ENCODE measurements around the gene CGB5.
A peak's percentile ranks its signal among the peaks of the same experiment; 100 is the strongest.
"Not testable (repeated sequence)": the region's sequence is repeated elsewhere in the genome, so short reads cannot be mapped to it uniquely, and the experiment has no call there.

CGB5 gene

GRCh38 chr19:49043548-49043947, at the start of gene CGB5:
Gene CGB5 (plus strand): TSS chr19:49043848. CDS start chr19:49044210, 362 bp downstream.
- not testable (repeated sequence) for DNase-seq (ENCODE audit: low read depth); H3K4me3 ChIP-seq (ENCODE audit: low read depth, low read length)

DNA sequence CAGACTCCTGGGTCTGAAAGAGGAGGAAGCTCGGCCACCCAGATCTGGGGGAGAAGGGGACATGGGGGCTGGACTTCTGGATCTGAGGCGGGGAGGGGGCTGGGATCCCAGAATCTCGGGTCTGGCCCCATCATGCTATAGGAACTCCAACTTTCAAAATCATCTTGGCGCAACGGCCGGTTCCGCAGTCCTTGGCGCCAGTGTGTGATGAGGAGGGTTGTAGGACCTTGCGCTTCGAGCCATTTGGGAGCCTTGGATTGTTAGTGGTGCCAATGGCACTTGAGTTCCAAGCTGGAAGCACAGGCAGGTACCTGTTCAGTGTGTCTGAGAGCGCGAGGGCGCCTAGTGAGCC, 49.6 kb upstream of the CGB5 start:
- H3K4me3 ChIP-seq (ENCODE audit: low read depth, low read length), result peak overlapping the region; percentile 99

GRCh38 chr19:48997972-48998371, 45.7 kb upstream of the CGB5 start:
- H3K4me3 ChIP-seq (ENCODE audit: low read depth, low read length), result no peak overlapping the region
- no peak for DNase-seq (ENCODE audit: low read depth)

More for the DNA sequence above, 49.6 kb upstream of the CGB5 start:
- DNase-seq (ENCODE audit: low read depth), result no peak

DNA sequence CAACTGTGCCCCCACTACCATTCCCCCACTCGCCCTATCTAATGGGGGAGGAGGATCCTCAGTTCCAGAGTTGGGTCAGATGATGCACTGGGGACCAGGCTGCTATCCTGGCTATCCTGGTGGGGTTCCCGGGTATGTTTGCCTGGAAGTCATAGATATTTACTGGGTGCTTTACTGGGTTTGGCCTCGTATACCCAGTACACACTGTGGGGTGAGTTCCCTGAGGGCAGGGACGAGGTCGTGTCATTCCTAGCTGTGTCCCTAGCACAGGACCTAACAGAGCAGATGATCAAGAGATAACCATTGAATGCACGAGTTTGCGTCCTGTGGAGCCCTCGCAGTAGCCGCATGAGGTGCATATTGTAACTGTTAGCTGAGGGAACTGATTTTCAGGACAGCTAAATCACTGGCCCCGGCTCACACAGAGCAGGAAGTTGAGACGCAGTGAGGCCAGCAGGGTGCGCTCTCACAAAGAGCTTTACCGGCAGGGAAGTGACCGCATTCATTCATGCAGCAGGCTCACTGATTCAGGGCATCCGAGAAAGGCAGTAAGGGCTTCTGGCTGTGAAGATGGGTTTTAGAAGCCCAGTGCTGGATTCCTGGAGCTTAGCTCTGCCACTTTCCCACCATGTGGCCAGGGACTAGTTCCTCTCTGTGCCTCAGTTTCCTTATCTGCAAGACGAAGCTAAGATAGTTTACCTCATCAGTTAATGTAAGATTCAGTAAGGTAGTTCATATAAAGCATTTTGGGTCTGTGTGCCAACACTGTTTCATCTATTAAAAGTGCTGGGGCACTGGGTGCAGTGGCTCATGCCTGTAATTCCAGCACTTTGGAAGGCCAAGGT, 43.9 kb upstream of the CGB5 start:
- DNase-seq (ENCODE audit: low read depth), result no peak
- no peak overlapping the region for H3K4me3 ChIP-seq (ENCODE audit: low read depth, low read length)

GRCh38 chr19:49004133-49004532, 39.5 kb upstream of the CGB5 start:
- no peak overlapping the region for H3K4me3 ChIP-seq (ENCODE audit: low read depth, low read length)
- no peak for DNase-seq (ENCODE audit: low read depth)

GRCh38 chr19:49004964-49005614, 38.6 kb upstream of the CGB5 start:
- no peak for DNase-seq (ENCODE audit: low read depth)
- H3K4me3 ChIP-seq (ENCODE audit: low read depth, low read length), result no peak overlapping the region

DNA sequence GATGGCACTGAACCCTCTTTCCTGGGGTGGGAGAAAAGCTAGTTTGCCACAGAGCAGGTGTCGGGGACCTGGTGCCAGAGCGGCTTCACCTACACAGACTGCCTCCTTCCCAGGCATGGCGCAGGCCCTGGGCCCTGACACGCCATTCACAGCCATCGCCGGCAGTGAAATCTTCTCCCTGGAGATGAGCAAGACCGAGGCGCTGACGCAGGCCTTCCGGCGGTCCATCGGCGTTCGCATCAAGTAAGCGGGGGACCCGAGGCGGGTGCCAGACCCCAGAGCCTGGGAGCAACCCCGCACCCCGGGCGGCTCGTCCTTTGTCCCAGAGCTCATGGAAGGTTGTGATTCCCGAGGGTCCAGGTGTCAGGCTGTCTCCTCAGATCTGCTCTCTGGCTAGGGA, 36.7 kb upstream of the CGB5 start:
- no peak for DNase-seq (ENCODE audit: low read depth)
- H3K4me3 ChIP-seq (ENCODE audit: low read depth, low read length), result no peak overlapping the region

- H3K4me3 ChIP-seq (ENCODE audit: low read depth, low read length), result no peak overlapping the region
- DNase-seq (ENCODE audit: low read depth), result no peak
Observed at GRCh38 chr19:49009828-49010227, 33.8 kb upstream of the CGB5 start.

- H3K4me3 ChIP-seq (ENCODE audit: low read depth, low read length), result no peak overlapping the region
- no peak for DNase-seq (ENCODE audit: low read depth)
Observed at GRCh38 chr19:49010453-49010852, 33.2 kb upstream of the CGB5 start.

DNA sequence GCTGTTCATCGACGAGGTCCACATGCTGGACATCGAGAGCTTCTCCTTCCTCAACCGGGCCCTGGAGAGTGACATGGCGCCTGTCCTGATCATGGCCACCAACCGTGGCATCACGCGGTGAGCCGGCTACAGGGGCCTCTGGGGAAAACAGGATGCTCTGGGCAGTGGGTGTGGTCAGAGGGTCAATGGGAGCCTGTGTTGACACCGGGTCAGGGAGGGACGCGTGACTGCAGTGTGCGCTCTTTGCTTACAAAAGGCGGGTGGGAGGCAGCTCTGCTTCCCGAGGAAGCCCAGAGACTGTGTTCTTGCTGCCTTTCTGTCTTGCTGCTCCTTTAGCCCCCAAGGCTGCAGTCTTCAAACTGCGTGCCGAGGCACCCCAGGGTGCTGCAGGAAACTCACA, 32.5 kb upstream of the CGB5 start:
- DNase-seq (ENCODE audit: low read depth), result no peak
- H3K4me3 ChIP-seq (ENCODE audit: low read depth, low read length), result no peak overlapping the region

DNA sequence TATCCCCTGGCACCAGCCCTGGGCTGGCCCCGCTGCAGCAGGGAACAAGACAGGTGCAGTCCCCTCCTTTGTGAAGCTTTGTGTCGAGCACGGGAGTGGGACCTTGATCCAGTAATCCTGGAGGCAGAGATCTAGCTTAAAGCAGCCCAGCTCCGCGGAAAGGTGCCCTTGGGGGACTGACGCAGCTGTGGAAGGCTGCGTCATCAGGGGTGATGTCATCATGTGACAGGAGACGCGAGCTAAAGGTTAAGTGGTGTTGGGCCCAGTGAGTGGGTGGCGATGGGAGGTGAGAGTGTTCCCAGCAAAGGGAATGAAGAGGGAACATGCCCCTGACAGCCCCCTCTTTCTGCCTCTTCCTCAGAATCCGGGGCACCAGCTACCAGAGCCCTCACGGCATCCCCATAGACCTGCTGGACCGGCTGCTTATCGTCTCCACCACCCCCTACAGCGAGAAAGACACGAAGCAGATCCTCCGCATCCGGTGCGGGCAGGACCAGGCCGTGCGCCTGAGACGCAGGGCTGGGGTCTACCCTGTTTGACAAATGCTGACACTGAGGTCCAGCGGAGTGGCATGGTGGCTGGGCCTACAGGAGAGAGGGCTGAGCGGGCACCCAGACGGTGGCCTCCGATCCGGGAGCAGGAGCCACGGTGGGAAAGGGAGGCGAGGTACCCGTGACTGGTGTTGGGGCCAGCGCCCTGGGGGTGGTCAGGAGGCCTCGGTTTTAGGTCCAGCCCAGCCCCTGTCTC, 29.4 kb upstream of the CGB5 start:
- DNase-seq (ENCODE audit: low read depth), result no peak
- no peak overlapping the region for H3K4me3 ChIP-seq (ENCODE audit: low read depth, low read length)

- no peak for DNase-seq (ENCODE audit: low read depth)
- no peak overlapping the region for H3K4me3 ChIP-seq (ENCODE audit: low read depth, low read length)
Observed at GRCh38 chr19:49014870-49015255, 28.8 kb upstream of the CGB5 start.

DNA sequence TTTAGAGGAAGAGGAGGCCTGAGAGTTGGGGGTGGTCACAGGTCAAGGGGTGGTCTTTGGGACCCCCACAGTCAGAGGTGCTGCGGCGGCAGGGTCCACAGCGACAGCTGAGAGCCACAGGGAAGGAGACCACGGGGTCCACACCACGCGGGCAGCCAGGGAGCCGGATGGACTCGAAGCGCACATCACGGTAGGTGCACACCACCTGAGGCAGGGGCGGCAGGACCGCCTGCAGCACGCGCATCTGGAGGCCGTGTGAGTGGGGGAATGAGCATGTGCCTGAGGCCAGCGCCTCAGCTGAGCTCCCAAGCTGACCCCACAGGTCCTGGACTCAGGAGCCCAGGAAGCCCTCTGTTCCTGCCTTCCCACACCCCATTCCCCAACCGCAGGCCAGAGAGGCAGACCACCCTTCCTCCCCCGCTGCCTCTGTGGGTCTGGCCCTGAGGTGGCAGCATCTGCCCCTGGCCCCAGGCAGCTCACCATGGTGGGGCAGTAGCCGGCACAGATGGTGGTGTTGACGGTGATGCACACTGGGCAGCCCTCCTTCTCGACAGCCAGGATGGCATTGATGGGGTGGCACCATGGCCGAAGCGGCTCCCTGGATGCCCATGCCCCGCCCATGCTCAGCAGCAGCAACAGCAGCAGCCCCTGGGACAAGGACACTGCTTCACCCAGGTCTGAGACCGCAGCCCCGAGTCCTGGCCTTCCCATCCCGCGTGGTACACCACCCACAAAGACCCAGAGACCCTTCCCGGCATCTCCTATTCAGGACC, 27.4 kb upstream of the CGB5 start:
- no peak overlapping the region for H3K4me3 ChIP-seq (ENCODE audit: low read depth, low read length)
- DNase-seq (ENCODE audit: low read depth), result no peak

GRCh38 chr19:49017041-49017665, 26.5 kb upstream of the CGB5 start, which contains the start of gene LHB:
Gene LHB (minus strand): TSS chr19:49017091. CDS start chr19:49017081, 10 bp downstream.
- peak within 1 kb of the TSS; percentile 48 for H3K4me3 ChIP-seq (ENCODE audit: low read depth, low read length)
- DNase-seq (ENCODE audit: low read depth), result no peak

GRCh38 chr19:49017666-49018351, 25.8 kb upstream of the CGB5 start:
- H3K4me3 ChIP-seq (ENCODE audit: low read depth, low read length), result peak overlapping the region; percentile 48
- DNase-seq (ENCODE audit: low read depth), result no peak

DNA sequence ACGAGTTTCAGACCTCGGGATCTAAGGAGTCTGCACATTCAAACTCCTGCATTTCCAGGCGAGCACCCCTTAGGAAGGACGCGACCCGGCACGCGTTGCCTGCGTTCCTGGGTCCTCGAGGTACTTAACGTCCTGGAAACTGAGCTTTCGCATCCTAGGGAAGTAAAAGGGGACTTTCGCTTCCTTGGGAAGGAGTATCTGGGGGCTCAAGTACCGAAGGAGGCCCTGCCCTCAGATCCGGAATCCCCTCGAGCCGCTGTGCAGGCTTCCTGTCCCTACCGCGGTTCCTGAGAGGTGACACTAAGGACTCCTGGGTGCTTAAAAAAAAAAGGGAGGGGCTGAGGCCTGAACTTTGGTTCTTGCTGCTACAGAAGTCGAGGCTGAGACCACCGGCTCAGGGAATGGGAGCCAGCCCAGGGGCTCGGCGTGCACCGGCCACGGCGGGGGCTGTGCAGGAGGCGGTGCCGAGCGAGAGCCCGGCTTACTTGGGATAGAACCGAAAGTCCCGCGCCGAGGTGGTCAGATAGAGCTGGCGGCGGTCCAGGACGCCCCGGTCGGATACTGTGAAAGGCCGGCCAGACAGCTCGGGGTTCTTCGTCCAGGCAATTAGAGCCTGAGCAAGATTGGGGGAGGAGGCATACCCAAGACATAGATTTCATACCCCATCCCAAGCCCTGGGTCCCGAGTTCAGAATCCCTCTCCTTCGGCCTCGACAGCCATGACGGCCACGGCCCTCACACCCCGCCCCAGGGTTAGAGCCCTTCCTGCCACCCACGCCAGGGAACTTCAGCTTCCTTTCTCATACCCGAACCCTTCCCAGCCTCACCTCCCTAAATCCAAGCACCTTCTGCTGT, 25.0 kb upstream of the CGB5 start:
- not testable (repeated sequence) for DNase-seq (ENCODE audit: low read depth)
- peak overlapping the region; percentile 48 for H3K4me3 ChIP-seq (ENCODE audit: low read depth, low read length)

- peak overlapping the region; percentile 33 for H3K4me3 ChIP-seq (ENCODE audit: low read depth, low read length)
- DNase-seq (ENCODE audit: low read depth), result no peak
Observed at GRCh38 chr19:49019242-49019932, 24.3 kb upstream of the CGB5 start.
